HEK293T (cell line): Measurements from ENCODE around the gene SLAMF1.

Experiments
- CTCF ChIA-PET: fragments of 350-600 bp; formaldehyde crosslinking; extraction: SDS; loops from one replicate; lab custom pipeline; 2021; ENCODE audit warnings: antibody characterized with exemption, inconsistent platforms; lab: Yijun Ruan, JAX
- POLR2A ChIA-PET: fragments of 350-600 bp; formaldehyde crosslinking; extraction: SDS; loops from one replicate; lab custom pipeline; 2020; ENCODE audit warnings: antibody characterized with exemption, inconsistent platforms; lab: Yijun Ruan, JAX
- DNase-seq: peaks from one replicate; pipeline ENCODE4 v3.0.0; 2012; ENCODE audit warnings: mixed read lengths; ENCODE audit errors: extremely low spot score
- ARNT ChIP-seq: fragments of 450-650 bp; IDR thresholded peaks from 2 replicates; pipeline ENCODE4 v1.6.1; 2017; ENCODE audit warnings: mild to moderate bottlenecking
- BHLHE40 ChIP-seq: fragments of 450-650 bp; IDR thresholded peaks from 2 replicates; pipeline ENCODE4 v1.6.1; 2016; ENCODE audit warnings: mild to moderate bottlenecking, moderate library complexity, borderline replicate concordance
- CTBP1 ChIP-seq: fragments of 450-650 bp; IDR thresholded peaks from 2 replicates; pipeline ENCODE4 v1.6.1; 2016; ENCODE audit warnings: borderline replicate concordance
- ELF4 ChIP-seq: fragments of 450-650 bp; IDR thresholded peaks from 2 replicates; pipeline ENCODE4 v1.6.1; 2017; ENCODE audit warnings: antibody characterized with exemption
- FOXA1 ChIP-seq: fragments of 450-650 bp; IDR thresholded peaks from 2 replicates; pipeline ENCODE4 v1.6.1; 2016; ENCODE audit warnings: mild to moderate bottlenecking
- FOXK2 ChIP-seq: fragments of 450-650 bp; IDR thresholded peaks from 2 replicates; pipeline ENCODE4 v1.6.1; 2016; ENCODE audit warnings: mild to moderate bottlenecking
- FOXM1 ChIP-seq: fragments of 450-650 bp; IDR thresholded peaks from 2 replicates; pipeline ENCODE4 v1.6.1; 2017; ENCODE audit warnings: mild to moderate bottlenecking, borderline replicate concordance
- HDGF ChIP-seq: fragments of 450-650 bp; IDR thresholded peaks from 2 replicates; pipeline ENCODE4 v1.6.1; 2017; ENCODE audit warnings: antibody characterized with exemption, borderline replicate concordance
- L3MBTL2 ChIP-seq: fragments of 450-650 bp; conservative IDR thresholded peaks from 2 replicates; pipeline ENCODE4 v1.6.1; 2016; ENCODE audit warnings: mild to moderate bottlenecking
- LEF1 ChIP-seq: fragments of 450-650 bp; IDR thresholded peaks from 2 replicates; pipeline ENCODE4 v1.6.1; 2017; ENCODE audit warnings: mild to moderate bottlenecking, borderline replicate concordance
- NFRKB ChIP-seq: fragments of 450-650 bp; IDR thresholded peaks from 2 replicates; pipeline ENCODE4 v1.6.1; 2016; ENCODE audit warnings: mild to moderate bottlenecking, moderate library complexity
- SP1 ChIP-seq: fragments of 450-650 bp; IDR thresholded peaks from 2 replicates; pipeline ENCODE4 v1.6.1; 2017
- SUZ12 ChIP-seq: fragments of 450-650 bp; IDR thresholded peaks from 2 replicates; pipeline ENCODE4 v1.6.1; 2016; ENCODE audit warnings: mild to moderate bottlenecking
- TARDBP ChIP-seq: fragments of 450-650 bp; IDR thresholded peaks from 2 replicates; pipeline ENCODE4 v1.6.1; 2016
- ZNF384 ChIP-seq: fragments of 450-650 bp; IDR thresholded peaks from 2 replicates; pipeline ENCODE4 v1.6.1; 2016
- TF ChIP-seq, protein P1 (sequence below): fragments of 450-650 bp; IDR thresholded peaks from 2 replicates; pipeline ENCODE4 v1.6.1; 2016

SLAMF1 gene

DNA sequence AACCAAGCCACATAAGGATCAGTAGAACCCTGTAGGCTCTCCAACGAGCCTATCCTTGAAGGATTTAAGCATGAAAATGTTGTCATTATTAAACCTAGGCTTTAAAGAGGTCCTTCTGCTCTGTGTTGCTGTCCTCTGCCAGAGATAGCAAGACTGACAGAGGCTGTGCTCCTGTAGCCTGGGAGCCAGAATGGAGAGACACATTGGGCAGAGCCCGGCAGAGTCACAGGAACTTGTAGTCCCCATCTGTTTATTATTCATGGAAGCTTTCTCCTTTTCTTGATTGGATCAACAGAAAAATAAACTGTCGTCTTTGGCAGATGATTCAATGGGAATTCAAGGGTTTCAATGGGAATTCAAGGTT lies 19.2 kb upstream of the SLAMF1 start:
- CTCF ChIA-PET: no interaction called here
- TF ChIP-seq, protein P1, sequence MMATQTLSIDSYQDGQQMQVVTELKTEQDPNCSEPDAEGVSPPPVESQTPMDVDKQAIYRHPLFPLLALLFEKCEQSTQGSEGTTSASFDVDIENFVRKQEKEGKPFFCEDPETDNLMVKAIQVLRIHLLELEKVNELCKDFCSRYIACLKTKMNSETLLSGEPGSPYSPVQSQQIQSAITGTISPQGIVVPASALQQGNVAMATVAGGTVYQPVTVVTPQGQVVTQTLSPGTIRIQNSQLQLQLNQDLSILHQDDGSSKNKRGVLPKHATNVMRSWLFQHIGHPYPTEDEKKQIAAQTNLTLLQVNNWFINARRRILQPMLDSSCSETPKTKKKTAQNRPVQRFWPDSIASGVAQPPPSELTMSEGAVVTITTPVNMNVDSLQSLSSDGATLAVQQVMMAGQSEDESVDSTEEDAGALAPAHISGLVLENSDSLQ: no peak
- TF ChIP-seq ZNF384 (no peak), ARNT (no peak), SUZ12 (no peak), BHLHE40 (no peak), HDGF (no peak), FOXA1 (no peak), CTBP1 (no peak), ELF4 (no peak), FOXK2 (no peak), TARDBP (no peak)
- no peak for DNase-seq
- POLR2A ChIA-PET: no interaction called here

DNA sequence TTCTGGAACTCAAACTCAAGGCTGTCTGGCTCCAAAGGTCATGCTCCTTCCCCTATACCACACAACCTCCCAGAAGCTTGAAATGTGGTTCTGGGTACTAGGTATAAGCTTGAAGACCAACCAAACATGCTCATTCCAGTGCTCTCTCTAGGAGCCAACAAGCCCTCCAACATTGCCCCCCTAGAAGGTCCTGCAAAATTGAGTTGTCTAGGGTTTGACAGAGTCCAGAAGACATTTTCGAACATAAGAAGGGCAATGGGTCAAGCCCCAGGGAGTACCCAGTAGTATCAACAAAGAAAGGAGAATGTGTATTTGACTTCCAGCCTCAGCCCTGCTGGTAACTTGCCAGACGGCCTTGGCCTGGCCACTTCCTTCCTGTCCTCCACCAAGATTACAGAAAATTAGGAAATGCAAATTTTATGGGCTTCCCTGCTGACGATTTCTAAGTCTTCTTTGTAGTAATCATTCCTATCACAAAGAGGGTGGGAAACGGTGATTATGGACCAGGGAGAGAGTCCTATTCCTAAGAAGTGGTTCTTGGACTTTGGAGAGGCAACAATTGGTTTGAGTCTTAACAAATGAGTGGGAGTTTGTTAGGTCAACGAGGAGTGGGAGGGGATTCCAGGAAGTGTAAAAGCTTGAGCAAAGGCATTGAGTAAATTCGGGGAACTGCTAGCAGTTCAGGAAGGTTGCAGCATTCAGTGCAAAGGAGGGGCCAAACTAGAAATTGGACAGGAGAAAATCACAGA lies 18.7 kb upstream of the SLAMF1 start:
- POLR2A ChIA-PET: no interaction called here
- no peak for DNase-seq
- TF ChIP-seq NFRKB: no peak
- TF ChIP-seq, protein P1: no peak
- no peak for TF ChIP-seq TARDBP
- CTCF ChIA-PET: no interaction called here

DNA sequence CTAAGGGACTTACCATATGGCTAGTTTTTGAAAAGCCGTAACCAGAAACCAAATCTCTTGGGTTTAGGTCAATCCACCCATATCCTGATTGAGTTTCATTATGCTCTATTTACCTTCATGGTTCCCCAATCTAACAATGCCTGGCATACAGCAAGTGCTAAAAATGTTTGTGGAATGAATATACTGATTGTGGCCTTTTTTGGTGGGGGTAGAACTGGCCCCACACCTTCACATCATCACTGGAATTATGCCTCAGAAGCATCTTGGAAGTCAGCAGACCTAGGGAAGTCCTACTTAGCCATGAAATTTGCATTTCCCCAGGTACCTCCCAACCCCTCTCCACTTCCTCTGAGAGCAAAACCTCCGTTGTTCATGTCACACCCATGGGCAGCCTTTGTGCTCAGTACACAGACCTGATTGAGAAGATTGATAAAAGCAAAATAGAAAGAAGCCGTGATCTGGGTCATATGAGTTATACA lies 17.8 kb upstream of the SLAMF1 start:
- POLR2A ChIA-PET: no interaction called here
- CTCF ChIA-PET: no interaction called here
- TF ChIP-seq SUZ12 (no peak), FOXM1 (no peak), ZNF384 (no peak), SP1 (no peak), BHLHE40 (no peak), L3MBTL2 (no peak), FOXA1 (no peak), FOXK2 (no peak), ARNT (no peak)
- TF ChIP-seq, protein P1: no peak
- DNase-seq: no peak

DNA sequence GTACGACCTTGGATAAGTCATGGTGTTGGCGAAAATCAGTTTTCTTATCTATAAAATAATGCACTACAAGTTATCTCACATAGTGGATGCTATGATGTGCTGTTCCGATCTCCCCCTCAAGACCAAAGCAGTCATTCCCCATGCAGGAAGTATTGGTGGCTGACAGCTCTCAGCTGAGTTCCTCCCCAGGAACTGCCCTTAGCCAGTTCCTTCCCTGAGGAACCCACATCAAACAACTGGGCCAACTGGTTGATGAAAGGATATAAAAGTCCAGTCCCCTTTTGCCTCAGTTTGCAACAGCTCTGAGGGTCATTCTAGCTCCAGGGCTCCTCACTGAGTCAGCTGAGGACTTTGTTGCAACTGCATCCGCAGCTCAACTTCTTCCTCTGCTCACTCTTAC lies 16.1 kb upstream of the SLAMF1 start:
- CTCF ChIA-PET: no interaction called here
- no peak for TF ChIP-seq FOXA1
- POLR2A ChIA-PET: no interaction called here
- DNase-seq: no peak

DNA sequence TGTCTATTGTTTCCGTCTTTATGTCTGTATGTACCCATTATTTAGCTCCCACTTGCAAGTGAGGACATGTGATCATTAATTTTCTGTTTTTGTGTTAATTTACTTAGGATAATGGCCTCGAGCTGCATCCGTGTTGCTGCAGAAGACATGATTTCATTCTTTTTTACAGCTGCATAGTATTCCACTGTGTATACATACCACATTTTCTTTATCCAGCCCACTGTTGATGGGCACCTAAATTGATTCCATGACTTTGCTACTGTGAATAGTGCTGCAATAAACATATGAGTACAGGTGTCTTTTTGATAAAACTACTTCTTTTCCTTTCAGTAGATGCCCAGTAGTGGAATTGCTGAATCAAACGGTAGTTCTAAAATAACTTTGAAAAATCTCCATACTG lies 12.7 kb upstream of the SLAMF1 start:
- CTCF ChIA-PET: no interaction called here
- POLR2A ChIA-PET: no interaction called here
- DNase-seq: no peak
- TF ChIP-seq, protein P1: no peak
- TF ChIP-seq TARDBP (no peak), CTBP1 (no peak), ELF4 (no peak), BHLHE40 (no peak), FOXK2 (no peak), LEF1 (no peak), FOXM1 (no peak), HDGF (no peak), ARNT (no peak), NFRKB (no peak), SP1 (no peak), L3MBTL2 (no peak), ZNF384 (no peak), FOXA1 (no peak), SUZ12 (no peak)

DNA sequence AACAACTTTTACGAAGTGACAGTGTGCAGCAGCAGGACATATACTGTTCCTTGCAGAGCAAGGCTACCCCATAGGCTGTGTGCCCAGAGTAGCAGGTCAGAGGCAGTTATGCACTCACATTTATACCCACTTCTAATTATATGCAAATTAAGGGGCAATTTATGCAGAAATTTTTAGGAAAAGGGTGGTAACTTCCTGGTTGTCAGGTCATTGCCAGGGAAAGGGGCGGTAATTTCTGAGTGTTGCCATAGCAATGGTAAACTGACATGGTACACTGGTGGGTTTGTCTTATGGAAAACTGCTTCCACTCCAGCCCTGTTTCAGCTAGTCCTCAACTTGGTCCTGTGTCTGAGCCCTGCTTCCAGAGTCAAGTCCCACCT lies 12.0 kb upstream of the SLAMF1 start:
- CTCF ChIA-PET: no interaction called here
- POLR2A ChIA-PET: no interaction called here
- TF ChIP-seq ZNF384: no peak
- TF ChIP-seq FOXM1: no peak
- TF ChIP-seq SUZ12: no peak
- TF ChIP-seq BHLHE40: no peak
- TF ChIP-seq CTBP1: no peak
- no peak for TF ChIP-seq NFRKB
- no peak for DNase-seq
